Loucy (cell line): ENCODE results near the gene CCNYL1.

Experiments
- H2AFZ ChIP-seq: fragments of 200-600 bp; sonication (generic); 2 replicates; pipeline ENCODE4 v1.6.0; 2016; ENCODE audit warnings: antibody characterized with exemption, mild to moderate bottlenecking, low read length, moderate library complexity
- H3F3A ChIP-seq: fragments of 200-600 bp; 2 replicates; pipeline ENCODE4 v1.6.0; 2016; ENCODE audit warnings: antibody characterized with exemption, low read depth, mild to moderate bottlenecking
- H3K27me3 ChIP-seq: fragments of 200-600 bp; sonication (generic); 2 replicates; pipeline ENCODE4 v1.6.1; 2014; ENCODE audit warnings: low read length, mild to moderate bottlenecking; ENCODE audit not compliant: insufficient read depth, poor library complexity, severe bottlenecking
- H3K36me3 ChIP-seq: fragments of 200-600 bp; sonication (generic); 2 replicates; pipeline ENCODE4 v1.6.1; 2016; ENCODE audit warnings: low read length; ENCODE audit not compliant: insufficient read depth
- H3K4me1 ChIP-seq: fragments of 200-600 bp; sonication (generic); 2 replicates; pipeline ENCODE4 v1.5.1; 2014; ENCODE audit warnings: low read length, mild to moderate bottlenecking; ENCODE audit not compliant: insufficient read depth, poor library complexity, severe bottlenecking
- H3K4me2 ChIP-seq: fragments of 200-600 bp; sonication (generic); 2 replicates; pipeline ENCODE4 v1.6.0; 2014; ENCODE audit warnings: antibody characterized with exemption, low read length, low read depth, mild to moderate bottlenecking; ENCODE audit not compliant: poor library complexity, severe bottlenecking
- H3K4me3 ChIP-seq: fragments of 200-600 bp; sonication (generic); 2 replicates; pipeline ENCODE4 v1.5.1; 2014; ENCODE audit warnings: low read length, mild to moderate bottlenecking, mixed read lengths; ENCODE audit not compliant: poor library complexity, severe bottlenecking
- H3K79me2 ChIP-seq: fragments of 200-600 bp; sonication (generic); 2 replicates; pipeline ENCODE4 v1.6.1; 2014; ENCODE audit warnings: low read length; ENCODE audit not compliant: insufficient read depth
- H3K9ac ChIP-seq: fragments of 200-600 bp; sonication (generic); 2 replicates; pipeline ENCODE4 v1.6.0; 2014; ENCODE audit warnings: mild to moderate bottlenecking, low read depth, low read length, moderate library complexity; ENCODE audit not compliant: poor library complexity, severe bottlenecking
- H3K9me2 ChIP-seq: fragments of 200-600 bp; sonication (generic); replicated peaks from 2 replicates; pipeline ENCODE4 v1.6.1; 2016; ENCODE audit warnings: low read depth, low read length, mixed read lengths
- H3K9me3 ChIP-seq: fragments of 200-600 bp; sonication (generic); 2 replicates; pipeline ENCODE4 v1.6.1; 2014; ENCODE audit warnings: mild to moderate bottlenecking, antibody characterized with exemption, low read length, low read depth; ENCODE audit not compliant: insufficient read depth
- H4K20me1 ChIP-seq: fragments of 200-600 bp; sonication (generic); 2 replicates; pipeline ENCODE4 v1.6.0; 2014; ENCODE audit warnings: antibody characterized with exemption, low read length, mild to moderate bottlenecking; ENCODE audit not compliant: insufficient read depth, poor library complexity, severe bottlenecking
- CTCF ChIP-seq: fragments of 200-600 bp; sonication (generic); conservative IDR thresholded peaks from 2 replicates; pipeline ENCODE4 v1.5.1; 2014; ENCODE audit warnings: mild to moderate bottlenecking, antibody characterized with exemption, low read length
- EZH2phosphoT487 ChIP-seq: fragments of 200-600 bp; IDR thresholded peaks from 2 replicates; pipeline ENCODE4 v1.6.1; 2018; ENCODE audit warnings: antibody characterized with exemption, mild to moderate bottlenecking, moderate library complexity, borderline replicate concordance

Gene CCNYL1

GRCh38 chr2:207744451-207744850 lies 33.0 kb downstream of the CCNYL1 start:
- TF ChIP-seq EZH2phosphoT487, result no peak
- H3K4me1 ChIP-seq, result peaks cover 4% of the 10 kb centered on the region
- no peaks in the 10 kb centered on the region for H3F3A ChIP-seq

GRCh38 chr2:207746131-207746530 lies 34.7 kb downstream of the CCNYL1 start:
- TF ChIP-seq CTCF (peak; percentile 100), EZH2phosphoT487 (no peak)
- H3K9me2 ChIP-seq, result no peaks in the 10 kb centered on the region
- no peak overlapping the region for H3K9ac ChIP-seq
- H3F3A ChIP-seq, result no peaks in the 10 kb centered on the region
- no peaks in the 10 kb centered on the region for H3K27me3 ChIP-seq
- no peak overlapping the region for H3K4me2 ChIP-seq
- H4K20me1 ChIP-seq, result no peaks in the 10 kb centered on the region
- H3K4me3 ChIP-seq, result no peak overlapping the region
- H3K9me3 ChIP-seq, result no peaks in the 10 kb centered on the region
- H2AFZ ChIP-seq, result no peak overlapping the region
- no peaks in the 10 kb centered on the region for H3K79me2 ChIP-seq
- H3K4me1 ChIP-seq, result peaks cover 4% of the 10 kb centered on the region
- peaks cover 10% of the 10 kb centered on the region; the same call in 1 of the 2 replicates for H3K36me3 ChIP-seq

More at GRCh38 chr2:207744451-207744850, 33.0 kb downstream of the CCNYL1 start:
- H3K9me3 ChIP-seq, result no peaks in the 10 kb centered on the region
- H4K20me1 ChIP-seq, result no peaks in the 10 kb centered on the region
- no peak overlapping the region for H3K4me3 ChIP-seq
- H3K4me2 ChIP-seq, result no peak overlapping the region
- H3K9me2 ChIP-seq, result no peaks in the 10 kb centered on the region
- H3K79me2 ChIP-seq, result no peaks in the 10 kb centered on the region
- no peak overlapping the region for H2AFZ ChIP-seq
- H3K27me3 ChIP-seq, result no peaks in the 10 kb centered on the region
- peaks cover 10% of the 10 kb centered on the region; the same call in 1 of the 2 replicates for H3K36me3 ChIP-seq
- no peak overlapping the region for H3K9ac ChIP-seq

GRCh38 chr2:207747653-207748560 lies 36.5 kb downstream of the CCNYL1 start:
- no peaks in the 10 kb centered on the region for H3F3A ChIP-seq
- TF ChIP-seq CTCF, result no peak
- no peak for TF ChIP-seq EZH2phosphoT487
- H3K4me2 ChIP-seq, result no peak overlapping the region
- H3K9ac ChIP-seq, result no peak overlapping the region
- H3K27me3 ChIP-seq, result no peaks in the 10 kb centered on the region
- H3K79me2 ChIP-seq, result no peaks in the 10 kb centered on the region
- no peak overlapping the region for H2AFZ ChIP-seq
- no peaks in the 10 kb centered on the region for H3K9me2 ChIP-seq
- H3K36me3 ChIP-seq, result peaks cover 5% of the 10 kb centered on the region; the same call in 1 of the 2 replicates
- H3K9me3 ChIP-seq, result no peaks in the 10 kb centered on the region
- H4K20me1 ChIP-seq, result no peaks in the 10 kb centered on the region
- H3K4me1 ChIP-seq, result peaks cover 4% of the 10 kb centered on the region
- no peak overlapping the region for H3K4me3 ChIP-seq
